Pancreas (tissue), 10 donors: ENCODE data around the gene CDK14. TPM values are rescaled to one million over a fixed set of nuclear protein-coding genes. Genes with fewer than 3 reads are reported as not detected.
A peak's percentile ranks its signal among the peaks of the same experiment; 100 is the strongest.

Source experiments
- ATAC-seq, 4 donors: fragments of 200-7000 bp; cut with Tn5 transposase; one replicate each; pipeline versions ENCODE4 v1.8.0 to v1.9.1; 2020; ENCODE audit warnings: mild to moderate bottlenecking in 4 of 4, moderate library complexity in 4 of 4
- DNase-seq, 6 donors: peaks; one replicate each; pipeline ENCODE4 v3.0.0-alpha.2; 2020
- FAIRE-seq: peaks from 2 replicates; lab custom pipeline; 2012; peaks lifted over from hg19 to GRCh38; lab: Jason Lieb, UNC
- H3K27ac ChIP-seq, 4 donors: fragments of 200-600 bp; sonication (generic); 1 replicate in 3 of 4; 2 replicates in 1 of 4; pipeline versions ENCODE4 v1.5.0 to v1.8.0; 2020
- H3K27me3 ChIP-seq, 4 donors: fragments of 200-600 bp; one replicate each; pipeline ENCODE4 v1.8.0; 2021
- H3K36me3 ChIP-seq, 3 donors: fragments of 200-600 bp; sonication (generic) in 1 of 3; one replicate each; pipeline versions ENCODE4 v1.5.0 to v1.8.0; 2020 to 2021
- H3K4me1 ChIP-seq, 3 donors: fragments of 200-600 bp; one replicate each; pipeline ENCODE4 v1.8.0; 2021
- H3K4me3 ChIP-seq, 4 donors: fragments of 200-600 bp; sonication (generic) in 2 of 4; one replicate each; pipeline versions ENCODE4 v1.5.0 to v1.8.0; 2020 to 2021
- H3K9me3 ChIP-seq, 4 donors: fragments of 200-600 bp; one replicate each; pipeline ENCODE4 v1.8.0; 2021
- CTCF ChIP-seq, 4 donors: fragments of 200-600 bp; sonication (generic) in 3 of 4; IDR thresholded peaks; one replicate each; pipeline versions ENCODE4 v1.5.0 to v1.8.0; 2021; ENCODE audit warnings: antibody characterized with exemption in 4 of 4
- WGBS, 2 donors: extraction: QIAGEN DNeasy Blood & Tissue Kit; methylation state at CpG; one replicate each; pipeline ENCODE4 v1.1.7; 2013; 5-methylcytosine and 5-hydroxymethylcytosine counted together
- intact Hi-C, 3 donors: fragments of 100-400 bp; cut with DNase I; formaldehyde crosslinking; loops; one replicate each; pipeline versions ENCODE4 v1.11.1 to v1.14.2; 2022
- polyA plus RNA-seq, 2 donors: library from polyadenylated mRNA; stranded (reverse); fragments of 200-250 nt; gene quantifications; one replicate each; pipeline ENCODE4 v1.2.3, GENCODE V29; 2013
- total RNA-seq, 6 donors: library from RNA; stranded (reverse); fragmentation: NEBNext Ultra II Directional in 4 of 6; extraction: Animal tissue kit (Norgen Biotek cat#: 25700) in 4 of 6; gene quantifications; one replicate each; pipeline versions ENCODE4 v1.2.1 to v1.2.4, GENCODE V29; 2021 to 2023
- donor health status: healthy with polysubstance abuse.
- donor health status: DM: no; HTN: no; CAD: no; lungs with moderate emphysema.
- donor health status: DM: no; HTN: no; CAD: no.
- donor health status: control.
- donor health status: control.
- donor health status: Bipolar disorder and iron deficiency.
- donor health status: DM: yes; HTN: yes; CAD: no.
- donor health status: DM: no; HTN: no; CAD: no.
- donor health status: DM: no; HTN: no; CAD: no.
- donor health status: DM: yes; HTN: yes; CAD: no.

The CDK14 gene
- total and polyA plus RNA-seq, 8 donors, result 4.5 to 48.3 (median 24.7) TPM

DNA sequence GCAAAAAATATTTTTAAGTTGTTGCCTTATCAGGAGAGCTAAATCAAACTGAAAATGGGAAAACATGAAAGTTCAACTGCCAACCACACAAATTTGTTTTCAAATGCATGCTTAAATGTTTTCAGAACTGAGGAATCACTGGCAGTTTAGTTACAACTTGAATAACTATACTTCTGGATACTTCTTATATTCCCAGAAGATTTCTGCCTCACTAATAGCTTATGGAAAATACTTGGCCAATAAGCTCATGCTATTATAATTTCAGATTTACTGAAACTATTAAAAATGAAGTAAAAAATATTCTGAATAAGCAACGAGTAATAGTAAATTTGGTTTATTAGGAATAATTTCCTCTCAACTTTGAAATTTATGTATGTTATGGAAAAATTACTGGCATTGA lies 222.2 kb downstream of the CDK14 start:
- Histone ChIP-seq H3K4me3 (no peak overlapping the region), H3K9me3 (no peaks in the 10 kb centered on the region), H3K4me1 (peaks cover 0 to 11% (median 2%) of the 10 kb centered on the region in 3 donors), H3K27ac (peak overlapping the region in 1 of 4 donors; percentile 27), H3K27me3 (no peaks in the 10 kb centered on the region), H3K36me3 (no peaks in the 10 kb centered on the region)
- intact Hi-C loops, result no loop called here
- FAIRE-seq (no peak), DNase-seq (no peak), ATAC-seq (no peak)
- TF ChIP-seq CTCF (IDR thresholded peaks at IDR 0.05), result no peak
- WGBS, 2 donors, result 77 to 89% methylated on average over 1 of the region's 1 CpG

DNA sequence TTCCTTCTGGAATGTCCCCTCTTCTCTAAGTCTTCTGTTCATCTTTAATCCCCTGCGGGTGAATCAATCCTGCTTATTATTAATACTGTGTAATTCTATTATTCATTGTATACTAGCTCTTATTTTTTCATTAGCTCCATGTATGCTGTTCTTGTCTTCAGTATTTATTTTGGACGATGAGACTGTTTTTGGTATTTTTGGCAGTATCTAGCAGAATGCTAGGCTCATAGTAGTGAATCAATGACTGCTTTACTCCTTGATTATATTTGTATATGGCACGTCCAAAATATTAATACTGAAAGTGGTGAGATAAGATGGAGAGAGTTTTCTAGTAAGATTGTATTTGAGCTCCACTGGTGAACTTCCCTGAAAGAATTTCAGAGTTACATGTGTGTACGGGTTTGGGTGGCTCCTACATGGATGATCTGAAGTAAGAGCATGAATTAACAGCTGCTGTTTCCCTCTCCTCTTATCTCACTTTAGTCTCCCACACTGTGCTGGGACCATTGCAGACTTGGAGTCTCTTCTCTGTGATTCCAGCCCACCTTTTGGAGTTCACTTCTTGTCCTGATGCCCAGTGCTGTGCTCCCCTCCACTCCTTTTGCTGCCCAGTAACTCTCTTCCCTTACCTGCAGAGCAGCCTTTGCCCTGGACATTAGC lies 226.0 kb downstream of the CDK14 start:
- Histone ChIP-seq H3K27me3 (no peaks in the 10 kb centered on the region), H3K36me3 (no peaks in the 10 kb centered on the region), H3K4me3 (no peak overlapping the region), H3K9me3 (no peaks in the 10 kb centered on the region), H3K4me1 (peaks cover 0 to 8% (median 4%) of the 10 kb centered on the region in 3 donors), H3K27ac (no peak overlapping the region)
- DNase-seq, result no peak
- TF ChIP-seq CTCF (IDR thresholded peaks at IDR 0.05), result no peak
- intact Hi-C loops, result no loop called here
- no peak for FAIRE-seq
- WGBS, 2 donors, result 57 to 63% methylated on average over 4 of the region's 4 CpGs
- ATAC-seq, result no peak

DNA sequence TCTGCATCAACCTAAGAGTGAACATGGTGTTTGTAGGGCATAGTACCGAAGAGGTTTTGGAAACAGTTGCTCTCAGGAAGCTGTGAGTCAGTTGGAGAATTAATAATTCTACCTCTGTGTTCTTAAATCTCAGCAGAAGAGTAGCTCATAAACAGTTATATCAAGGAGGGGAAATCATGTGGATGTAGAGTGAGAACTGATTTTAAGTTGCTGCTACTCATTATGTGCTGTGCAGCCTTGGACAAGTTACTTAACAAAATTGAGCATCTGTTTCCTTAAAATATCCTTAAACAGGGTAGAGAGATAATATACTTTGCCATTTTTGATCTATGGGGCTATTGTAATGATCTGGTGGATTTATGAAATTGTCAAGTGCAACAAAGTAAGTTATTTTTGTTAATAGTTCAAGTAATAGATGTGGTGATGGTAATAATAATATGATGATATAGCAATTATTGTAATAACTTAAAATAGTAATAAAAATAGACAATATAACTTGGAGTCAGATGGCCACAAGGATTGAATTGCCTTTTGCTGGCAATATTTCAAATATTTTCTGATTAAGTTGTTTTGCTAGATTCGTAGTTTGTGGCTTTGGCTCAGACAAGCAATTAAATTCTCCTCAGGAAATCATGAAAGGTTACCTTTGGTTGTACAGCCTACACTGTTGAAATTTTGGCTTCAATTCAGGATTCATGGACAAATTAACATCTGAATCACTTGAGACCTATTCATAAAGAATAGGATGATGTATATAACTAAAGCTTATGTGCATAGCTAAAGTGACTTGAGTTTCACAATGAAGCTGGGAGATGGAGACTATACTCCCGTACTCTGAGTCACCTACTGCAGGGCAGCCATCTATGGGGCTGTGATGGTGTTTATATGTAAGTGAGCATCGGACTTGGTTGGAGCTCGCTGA lies 228.5 kb downstream of the CDK14 start:
- H3K27ac ChIP-seq, result no peak overlapping the region
- no peaks in the 10 kb centered on the region for H3K36me3 ChIP-seq
- H3K27me3 ChIP-seq, result no peaks in the 10 kb centered on the region
- no peak for TF ChIP-seq CTCF (IDR thresholded peaks at IDR 0.05)
- FAIRE-seq (no peak), DNase-seq (no peak), ATAC-seq (peak in 3 of 4 donors; percentile 35 to 52 (median 37))
- peaks cover 0 to 8% (median 0%) of the 10 kb centered on the region in 3 donors for H3K4me1 ChIP-seq
- no peaks in the 10 kb centered on the region for H3K9me3 ChIP-seq
- 57 to 68% methylated on average over 5 of the region's 5 CpGs for WGBS, 2 donors
- intact Hi-C loops, result no loop called here
- no peak overlapping the region for H3K4me3 ChIP-seq

- no peak overlapping the region for H3K4me3 ChIP-seq
- FAIRE-seq (no peak), ATAC-seq (peak in 2 of 4 donors; percentile 29 to 35), DNase-seq (no peak)
- H3K27ac ChIP-seq, result no peak overlapping the region
- 92% methylated on average over 2 of the region's 2 CpGs for WGBS, 2 donors
- intact Hi-C loops, result no loop called here
- H3K4me1 ChIP-seq, result peaks cover 0 to 8% (median 0%) of the 10 kb centered on the region in 3 donors
- H3K9me3 ChIP-seq, result no peaks in the 10 kb centered on the region
- TF ChIP-seq CTCF (IDR thresholded peaks at IDR 0.05), result no peak
- H3K36me3 ChIP-seq, result no peaks in the 10 kb centered on the region
- no peaks in the 10 kb centered on the region for H3K27me3 ChIP-seq
Measured at GRCh38 chr7:90825779-90826178, 229.7 kb downstream of the CDK14 start.
